H9 (cell line): ENCODE measurements around the gene PARD3. TPM values are rescaled to one million over a fixed set of nuclear protein-coding genes. Genes with fewer than 3 reads are reported as not detected.
A peak's percentile ranks its signal among the peaks of the same experiment; 100 is the strongest.

Experiments used
- DNase-seq: peaks from one replicate; pipeline ENCODE4 v3.0.0-alpha.2; 2017
- H2AFZ ChIP-seq: one replicate; pipeline ENCODE4 v1.6.1; 2013; ENCODE audit warnings: mild to moderate bottlenecking, low read length, control low read depth, moderate library complexity
- H2AK5ac ChIP-seq: 2 replicates; pipeline ENCODE4 v1.6.1; 2013; ENCODE audit warnings: low read length, control low read depth, mixed read lengths; ENCODE audit not compliant: insufficient read length
- H2BK120ac ChIP-seq: one replicate; pipeline ENCODE4 v1.6.1; 2013; ENCODE audit warnings: low read depth, mild to moderate bottlenecking, low read length, control low read depth, inconsistent platforms; ENCODE audit not compliant: poor library complexity, severe bottlenecking
- H2BK12ac ChIP-seq: 2 replicates; pipeline ENCODE4 v1.6.1; 2013; ENCODE audit warnings: low read length, control low read depth, mixed read lengths, low read depth; ENCODE audit not compliant: insufficient read length
- H2BK15ac ChIP-seq: 2 replicates; pipeline ENCODE4 v1.6.1; 2013; ENCODE audit warnings: low read depth, low read length, control low read depth
- H2BK20ac ChIP-seq: one replicate; pipeline ENCODE4 v1.6.1; 2013; ENCODE audit warnings: low read depth, mild to moderate bottlenecking, low read length, control low read depth, inconsistent platforms; ENCODE audit not compliant: poor library complexity, severe bottlenecking
- H2BK5ac ChIP-seq: 2 replicates; pipeline ENCODE4 v1.6.1; 2013; ENCODE audit warnings: low read length, control low read depth, mixed read lengths; ENCODE audit not compliant: insufficient read length
- H3K14ac ChIP-seq: 2 replicates; pipeline ENCODE4 v1.6.1; 2013; ENCODE audit warnings: low read length, control low read depth; ENCODE audit not compliant: insufficient read depth
- H3K18ac ChIP-seq: 2 replicates; pipeline ENCODE4 v1.6.1; 2013; ENCODE audit warnings: low read depth, mild to moderate bottlenecking, mixed read lengths, low read length, control low read depth; ENCODE audit not compliant: insufficient read length
- H3K23ac ChIP-seq: 2 replicates; pipeline ENCODE4 v1.6.1; 2013; ENCODE audit warnings: low read length, control low read depth, mixed read lengths, low read depth; ENCODE audit not compliant: insufficient read length
- H3K23me2 ChIP-seq: 2 replicates; pipeline ENCODE4 v1.6.1; 2013; ENCODE audit warnings: low read depth, mild to moderate bottlenecking, mixed read lengths, low read length, control low read depth; ENCODE audit not compliant: insufficient read length, poor library complexity, severe bottlenecking
- H3K27ac ChIP-seq: 2 replicates; pipeline ENCODE4 v1.5.1; 2013; ENCODE audit warnings: low read length, control low read depth, mixed read lengths, low read depth; ENCODE audit not compliant: insufficient read length
- H3K27me3 ChIP-seq: 2 replicates; pipeline ENCODE4 v1.6.1; 2013; ENCODE audit warnings: low read length, control low read depth, inconsistent platforms; ENCODE audit not compliant: insufficient read depth
- H3K4ac ChIP-seq: 2 replicates; pipeline ENCODE4 v1.6.1; 2013; ENCODE audit warnings: low read depth, mild to moderate bottlenecking, control low read depth, inconsistent platforms, low read length, moderate library complexity
- H3K4me1 ChIP-seq: 2 replicates; pipeline ENCODE4 v1.6.1; 2013; ENCODE audit warnings: low read length, control low read depth, inconsistent platforms; ENCODE audit not compliant: insufficient read depth
- H3K4me2 ChIP-seq: 2 replicates; pipeline ENCODE4 v1.6.1; 2013; ENCODE audit warnings: low read length, control low read depth, mixed read lengths; ENCODE audit not compliant: insufficient read length, insufficient read depth
- H3K56ac ChIP-seq: 2 replicates; pipeline ENCODE4 v1.6.1; 2013; ENCODE audit warnings: low read depth, mild to moderate bottlenecking, mixed read lengths, low read length, control low read depth; ENCODE audit not compliant: insufficient read length
- H3K79me1 ChIP-seq: 2 replicates; pipeline ENCODE4 v1.6.1; 2013; ENCODE audit warnings: low read depth, mild to moderate bottlenecking, moderate library complexity, low read length, control low read depth, inconsistent platforms; ENCODE audit not compliant: insufficient read depth, poor library complexity, severe bottlenecking
- H3K79me2 ChIP-seq: 2 replicates; pipeline ENCODE4 v1.6.1; 2013; ENCODE audit warnings: low read length, control low read depth, inconsistent platforms; ENCODE audit not compliant: insufficient read depth
- H3K9ac ChIP-seq: 2 replicates; pipeline ENCODE4 v1.6.1; 2013; ENCODE audit warnings: low read length, control low read depth, mixed read lengths; ENCODE audit not compliant: insufficient read length; ENCODE audit errors: extremely low read depth
- H3K9me3 ChIP-seq: one replicate; pipeline ENCODE4 v1.6.1; 2013; ENCODE audit warnings: low read depth, low read length, inconsistent platforms; ENCODE audit not compliant: control insufficient read depth
- H3T11ph ChIP-seq: one replicate; pipeline ENCODE4 v1.6.1; 2013; ENCODE audit warnings: mild to moderate bottlenecking, low read length, control low read depth, inconsistent platforms
- H4K20me1 ChIP-seq: one replicate; pipeline ENCODE4 v1.6.1; 2013; ENCODE audit not compliant: control insufficient read depth, insufficient read length, insufficient read depth
- H4K5ac ChIP-seq: 2 replicates; pipeline ENCODE4 v1.6.1; 2013; ENCODE audit warnings: low read depth, mild to moderate bottlenecking, mixed read lengths, low read length, control low read depth; ENCODE audit not compliant: insufficient read length
- H4K8ac ChIP-seq: replicated peaks from 2 replicates; pipeline ENCODE4 v1.6.1; 2013; ENCODE audit warnings: low read length, control low read depth, mixed read lengths, low read depth; ENCODE audit not compliant: insufficient read length
- H4K91ac ChIP-seq: 2 replicates; pipeline ENCODE4 v1.6.1; 2013; ENCODE audit warnings: low read depth, mild to moderate bottlenecking, moderate library complexity, mixed read lengths, low read length, control low read depth; ENCODE audit not compliant: insufficient read length
- H3K27ac Mint-ChIP-seq, 3 experiments: 2 replicates in 2 of 3; 3 replicates in 1 of 3; pipeline ENCODE4 v1.8.0; 2020 to 2021; ENCODE audit warnings: mixed read lengths in 3 of 3, mild to moderate bottlenecking in 1 of 3, moderate library complexity in 1 of 3
- H3K27me3 Mint-ChIP-seq: 2 replicates; pipeline ENCODE4 v1.8.0; 2021; ENCODE audit warnings: low read depth, mild to moderate bottlenecking, moderate library complexity, mixed read lengths
- H3K36me3 Mint-ChIP-seq, 3 experiments: 2 replicates in 2 of 3; 3 replicates in 1 of 3; pipeline ENCODE4 v1.8.0; 2020 to 2021; ENCODE audit warnings: low read depth in 3 of 3, mixed read lengths in 3 of 3; ENCODE audit not compliant: insufficient read depth in 1 of 3
- H3K4me1 Mint-ChIP-seq, 2 experiments: 2 replicates each; pipeline ENCODE4 v1.8.0; 2020; ENCODE audit warnings: mixed read lengths in 2 of 2
- H3K4me3 Mint-ChIP-seq, 2 experiments: 2 replicates in 1 of 2; 3 replicates in 1 of 2; pipeline ENCODE4 v1.8.0; 2020 to 2021; ENCODE audit warnings: mild to moderate bottlenecking in 2 of 2, mixed read lengths in 2 of 2, moderate library complexity in 1 of 2
- H3K9me3 Mint-ChIP-seq, 2 experiments: 2 replicates in 1 of 2; 3 replicates in 1 of 2; pipeline ENCODE4 v1.8.0; 2020; ENCODE audit warnings: mild to moderate bottlenecking in 2 of 2, mixed read lengths in 2 of 2, moderate library complexity in 1 of 2
- CTCF ChIP-seq: fragments of 200-600 bp; sonication (generic); conservative IDR thresholded peaks from 3 replicates; pipeline ENCODE4 v1.8.0; 2021; ENCODE audit warnings: antibody characterized with exemption, mild to moderate bottlenecking
- WGBS: extraction: QIAGEN DNeasy Blood & Tissue Kit; methylation state at CpG from one replicate; pipeline ENCODE4 v1.1.7; 2013; ENCODE audit warnings: missing lambda C conversion rate, low lambda C conversion rate, mixed read lengths; ENCODE audit not compliant: insufficient read length; ENCODE audit errors: extremely low coverage; 5-methylcytosine and 5-hydroxymethylcytosine counted together
- total RNA-seq: library from RNA; stranded (reverse); gene quantifications from 2 replicates; pipeline ENCODE4 v1.2.1, GENCODE V29; 2021

The PARD3 gene
- total RNA-seq, 1 experiment from 2014 or later: 44.7 TPM

DNA sequence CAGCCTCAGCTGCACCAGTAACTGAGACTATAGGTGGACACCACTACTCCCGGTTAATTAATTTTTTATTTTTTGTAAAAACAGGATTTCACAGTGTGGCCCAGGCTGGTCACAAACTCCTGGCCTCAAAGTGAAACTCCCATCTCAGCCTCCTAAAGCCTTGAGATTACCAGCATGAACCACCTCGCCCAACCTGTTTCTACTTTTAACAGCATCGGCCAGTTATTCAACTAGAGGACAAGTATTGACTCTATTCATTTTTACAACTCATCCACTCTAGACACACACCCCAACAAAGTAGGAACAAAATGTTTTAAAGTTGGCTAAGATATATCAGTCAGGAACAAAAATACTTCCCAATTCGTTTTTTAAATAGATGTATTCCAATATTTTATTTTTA lies 334.8 kb downstream of the PARD3 start:
- H3K4me3 Mint-ChIP-seq: no peak overlapping the region
- Histone ChIP-seq H3K79me2 (no peaks in the 10 kb centered on the region), H2BK15ac (no peak overlapping the region), H3K4me2 (no peak overlapping the region), H3K23me2 (no peaks in the 10 kb centered on the region), H4K91ac (no peak overlapping the region), H4K20me1 (no peaks in the 10 kb centered on the region), H2BK5ac (no peak overlapping the region), H3K18ac (no peak overlapping the region), H2AK5ac (no peak overlapping the region), H3K27ac (no peak overlapping the region), H3K56ac (no peak overlapping the region), H4K5ac (no peak overlapping the region), H3K79me1 (no peaks in the 10 kb centered on the region), H2BK120ac (no peak overlapping the region), H3K9ac (no peak overlapping the region), H4K8ac (no peak overlapping the region), H3T11ph (no peak overlapping the region), H3K27me3 (no peaks in the 10 kb centered on the region), H3K23ac (no peak overlapping the region), H2AFZ (no peak overlapping the region), H2BK12ac (no peak overlapping the region), H3K4ac (no peak overlapping the region), H3K4me1 (no peaks in the 10 kb centered on the region), H3K14ac (no peak overlapping the region; the same call in 1 of the 2 replicates), H2BK20ac (no peak overlapping the region), H3K9me3 (no peaks in the 10 kb centered on the region)
- H3K36me3 Mint-ChIP-seq: peaks cover 0 to 4% (median 0%) of the 10 kb centered on the region in 3 experiments; a peak in 2 of 7 replicates
- no CpG with 5 or more reads among the region's 4 CpGs for WGBS
- DNase-seq: no peak
- no peaks in the 10 kb centered on the region for H3K9me3 Mint-ChIP-seq
- H3K27me3 Mint-ChIP-seq: no peaks in the 10 kb centered on the region
- peak overlapping the region in 2 of 3 experiments; percentile 9 to 52; a peak in 3 of 7 replicates for H3K27ac Mint-ChIP-seq
- no peak for TF ChIP-seq CTCF
- H3K4me1 Mint-ChIP-seq: peaks cover 11 to 12% of the 10 kb centered on the region in 2 experiments
